ENCODE results near the gene AUTS2.

AUTS2 gene

GRCh38 chr7:69934144-69934903 is 336.0 kb downstream of the AUTS2 start:
- TF ChIP-seq CTCF (IDR thresholded peaks at IDR 0.05), result no peak

DNA sequence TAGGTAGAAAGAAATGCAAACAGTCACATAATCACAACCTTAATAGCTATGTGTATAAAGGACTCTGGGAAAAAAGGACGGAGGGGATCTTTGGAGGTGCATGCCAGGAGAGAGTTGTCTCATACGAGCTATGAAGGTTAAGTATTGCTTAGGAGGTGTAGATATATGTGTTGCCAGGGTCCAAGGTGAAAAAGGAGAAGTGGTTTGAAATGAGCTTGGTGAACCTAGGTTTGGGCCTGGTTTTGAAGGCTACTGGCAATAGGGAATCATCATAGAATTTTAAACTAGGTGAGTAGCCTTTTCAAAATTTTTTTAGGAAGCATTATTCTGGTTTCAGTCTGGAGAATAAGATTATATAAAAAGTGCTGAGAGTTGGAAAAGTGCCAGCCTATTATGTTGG is 336.8 kb downstream of the AUTS2 start:
- TF ChIP-seq CTCF (IDR thresholded peaks at IDR 0.05), result no peak

DNA sequence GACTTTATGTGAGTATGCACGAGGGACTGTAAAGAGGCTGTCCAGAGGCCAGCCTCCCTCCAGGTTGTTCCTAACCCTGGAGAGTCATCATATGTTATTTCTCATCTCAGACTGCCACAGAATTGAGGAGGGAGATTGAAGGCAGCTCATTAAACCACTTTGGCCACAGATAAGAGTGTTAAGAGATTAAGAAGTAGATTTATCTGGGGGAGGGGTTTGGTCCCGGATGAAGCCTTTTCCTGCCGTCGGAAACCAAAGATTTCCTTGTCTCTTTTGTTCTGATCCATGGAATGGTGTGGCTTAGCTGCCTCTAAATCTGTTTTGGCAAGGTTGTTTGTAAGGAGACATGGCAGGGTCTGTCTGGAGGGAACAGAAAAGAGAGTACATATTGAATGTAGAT is 338.8 kb downstream of the AUTS2 start:
- TF ChIP-seq CTCF (IDR thresholded peaks at IDR 0.05), result no peak

- no peak for TF ChIP-seq CTCF (IDR thresholded peaks at IDR 0.05)
These were observed 341.0 kb downstream of the AUTS2 start for GRCh38 chr7:69939317-69939716.

DNA sequence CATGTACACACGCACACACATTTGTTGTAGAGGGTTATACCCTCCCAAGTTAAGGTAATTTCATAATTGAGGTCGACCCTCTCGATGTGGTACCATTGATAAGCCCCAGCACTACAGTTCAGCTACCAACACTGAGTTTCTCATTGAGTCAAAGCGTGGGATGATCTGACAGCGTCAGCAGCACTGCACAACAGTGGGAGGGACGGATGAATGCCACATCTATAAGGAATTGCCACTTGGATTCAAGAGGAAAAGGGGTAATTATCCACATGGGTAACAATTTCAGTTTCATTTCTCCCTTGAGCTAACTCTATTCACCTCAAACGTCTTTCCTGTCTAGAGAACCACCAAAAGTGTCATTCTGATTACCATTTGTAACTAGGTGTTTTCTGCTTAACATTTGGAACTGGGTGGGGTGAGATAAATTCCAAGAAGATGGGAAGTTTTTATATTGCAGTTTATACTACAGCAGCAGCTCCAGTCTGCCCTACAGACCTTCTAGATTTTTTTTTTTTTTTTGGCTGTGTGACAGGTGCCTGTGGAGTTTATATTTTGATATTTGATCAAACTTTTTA is 342.9 kb downstream of the AUTS2 start:
- TF ChIP-seq CTCF (IDR thresholded peaks at IDR 0.05), result no peak

- no peak for TF ChIP-seq CTCF (IDR thresholded peaks at IDR 0.05)
These were observed 344.3 kb downstream of the AUTS2 start for GRCh38 chr7:69942573-69942972.

- TF ChIP-seq CTCF (IDR thresholded peaks at IDR 0.05), result no peak
These were observed 348.6 kb downstream of the AUTS2 start for GRCh38 chr7:69946901-69947300.

Measured in LNCAP (cell line).